GM12872 (cell line): ENCODE data around the gene BAG1.

Experiments used
- TF ChIP-seq, protein P1 (sequence below): IDR thresholded peaks from 3 replicates; pipeline ENCODE4 v1.5.1; 2011; ENCODE audit warnings: low read depth, mild to moderate bottlenecking, low read length, moderate library complexity; ENCODE audit not compliant: insufficient read depth

Gene BAG1

DNA sequence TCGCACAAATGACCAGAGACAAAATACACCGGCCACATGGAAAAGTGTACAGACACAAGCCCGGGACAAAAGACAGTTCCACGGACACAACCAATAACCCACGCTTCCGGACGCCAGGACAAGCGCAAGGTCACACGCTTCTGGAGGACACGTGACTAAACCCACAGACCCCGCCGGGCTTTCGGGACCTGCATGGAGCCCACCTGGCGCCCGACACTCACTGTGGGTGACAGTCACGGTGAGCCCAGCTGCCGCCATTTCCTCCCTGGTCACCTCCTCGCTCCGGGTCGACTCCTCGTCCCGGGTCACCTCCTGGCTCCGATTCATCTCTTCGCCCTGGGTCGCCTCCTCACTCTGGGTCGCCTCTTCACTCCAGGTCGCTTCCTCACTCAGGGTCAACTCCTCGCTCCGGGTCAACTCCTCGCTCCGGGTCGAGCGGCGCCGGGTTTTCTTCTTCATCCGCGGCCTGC is 470 bp downstream of the BAG1 start:
- TF ChIP-seq, protein P1, sequence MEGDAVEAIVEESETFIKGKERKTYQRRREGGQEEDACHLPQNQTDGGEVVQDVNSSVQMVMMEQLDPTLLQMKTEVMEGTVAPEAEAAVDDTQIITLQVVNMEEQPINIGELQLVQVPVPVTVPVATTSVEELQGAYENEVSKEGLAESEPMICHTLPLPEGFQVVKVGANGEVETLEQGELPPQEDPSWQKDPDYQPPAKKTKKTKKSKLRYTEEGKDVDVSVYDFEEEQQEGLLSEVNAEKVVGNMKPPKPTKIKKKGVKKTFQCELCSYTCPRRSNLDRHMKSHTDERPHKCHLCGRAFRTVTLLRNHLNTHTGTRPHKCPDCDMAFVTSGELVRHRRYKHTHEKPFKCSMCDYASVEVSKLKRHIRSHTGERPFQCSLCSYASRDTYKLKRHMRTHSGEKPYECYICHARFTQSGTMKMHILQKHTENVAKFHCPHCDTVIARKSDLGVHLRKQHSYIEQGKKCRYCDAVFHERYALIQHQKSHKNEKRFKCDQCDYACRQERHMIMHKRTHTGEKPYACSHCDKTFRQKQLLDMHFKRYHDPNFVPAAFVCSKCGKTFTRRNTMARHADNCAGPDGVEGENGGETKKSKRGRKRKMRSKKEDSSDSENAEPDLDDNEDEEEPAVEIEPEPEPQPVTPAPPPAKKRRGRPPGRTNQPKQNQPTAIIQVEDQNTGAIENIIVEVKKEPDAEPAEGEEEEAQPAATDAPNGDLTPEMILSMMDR, result no peak

DNA sequence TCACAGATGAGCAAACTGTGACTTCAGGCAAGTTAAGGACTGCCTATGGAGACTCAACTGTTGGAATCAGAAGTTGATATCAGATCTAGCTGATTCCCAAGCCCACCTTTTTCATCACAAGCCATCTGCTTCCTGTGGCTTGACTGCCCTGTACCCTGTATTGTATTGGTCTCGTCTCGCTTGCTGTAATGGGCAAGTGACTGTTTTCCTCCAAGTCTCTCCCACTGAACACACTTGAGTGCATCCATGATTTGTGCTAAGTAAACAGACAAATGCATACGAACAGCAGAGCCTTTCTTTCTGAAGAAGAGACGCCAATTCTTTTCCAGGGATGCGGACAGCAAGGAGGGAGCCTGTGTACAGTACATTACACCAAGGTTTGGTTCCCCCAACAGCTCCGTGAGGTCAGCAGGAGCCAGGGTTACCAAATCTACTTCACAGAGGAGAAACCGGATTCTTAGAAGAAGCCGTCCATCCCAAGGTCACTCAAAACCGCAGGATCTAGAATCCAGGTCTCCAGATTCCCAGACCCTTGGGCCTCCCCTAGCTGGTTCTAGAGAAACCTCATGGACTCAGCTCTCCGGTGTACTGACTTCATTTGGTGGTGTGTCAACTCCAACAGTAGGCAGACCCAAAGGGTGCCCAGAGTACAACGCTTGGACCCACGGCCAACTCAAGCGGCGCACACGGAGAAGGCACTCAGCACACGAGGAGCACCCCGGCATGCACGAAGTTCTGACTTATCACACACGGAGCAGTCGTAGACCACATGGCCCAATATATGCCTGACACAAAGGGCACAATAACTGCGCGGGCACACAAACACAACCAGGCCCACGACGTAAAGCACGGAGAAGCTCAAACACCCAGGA is 1.1 kb downstream of the BAG1 start:
- TF ChIP-seq, protein P1, result no peak

DNA sequence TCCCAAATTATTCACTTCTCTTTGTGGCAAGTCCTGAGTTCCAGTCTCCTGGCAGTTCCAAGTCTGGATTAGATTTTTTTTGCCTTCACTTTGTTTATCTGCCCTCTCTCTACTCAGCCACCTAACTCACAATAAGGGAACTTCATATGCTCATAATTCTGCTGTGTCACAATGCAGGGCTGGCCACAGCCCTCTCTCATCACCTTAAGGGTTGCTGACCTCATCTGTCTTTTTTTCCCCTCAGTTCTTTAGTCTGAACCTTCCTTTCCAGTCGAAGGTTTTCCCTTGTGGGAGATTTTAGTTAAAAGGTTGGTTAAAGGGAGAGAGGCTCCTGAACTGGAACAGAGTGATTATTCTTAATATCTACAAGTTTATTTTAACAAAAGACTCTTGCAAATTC is 4.1 kb downstream of the BAG1 start:
- TF ChIP-seq, protein P1, result no peak

DNA sequence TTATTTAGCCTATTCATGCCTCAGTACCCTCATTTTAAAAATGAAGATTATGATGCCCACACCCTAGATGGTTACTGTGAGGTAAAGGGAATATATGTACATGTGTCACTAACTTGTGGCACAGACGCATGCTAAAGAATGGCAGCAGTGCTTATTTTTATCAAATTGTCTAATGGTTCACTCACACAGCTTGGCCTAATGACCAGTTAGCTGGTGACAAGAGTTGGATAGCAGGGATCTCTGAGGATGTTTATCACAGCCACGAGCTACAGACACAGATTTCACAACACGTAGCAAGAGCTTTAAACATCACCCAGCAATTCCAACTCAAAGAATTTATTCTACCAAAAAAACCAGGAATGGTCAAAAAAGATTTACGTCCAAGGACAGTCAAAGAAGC is 7.2 kb downstream of the BAG1 start:
- TF ChIP-seq, protein P1, result no peak

DNA sequence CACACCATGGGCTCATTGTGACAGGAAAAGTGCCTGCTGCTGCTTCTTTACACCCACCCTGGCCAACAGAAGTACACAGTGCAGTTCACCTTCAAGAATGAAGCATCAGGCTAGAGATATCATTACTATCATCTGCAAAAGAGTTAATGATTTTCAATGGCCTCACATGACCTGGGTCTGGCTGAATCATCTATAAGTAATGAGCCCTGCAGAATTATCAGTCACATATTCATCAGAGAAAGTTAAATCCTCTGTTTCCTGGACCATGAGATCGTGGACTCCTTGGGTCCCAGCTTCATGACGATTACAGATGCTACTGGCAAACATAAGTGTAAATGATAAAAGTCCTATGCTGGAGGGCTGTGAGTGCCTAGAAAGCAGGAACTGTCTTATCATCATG is 8.3 kb downstream of the BAG1 start:
- TF ChIP-seq, protein P1, result no peak

DNA sequence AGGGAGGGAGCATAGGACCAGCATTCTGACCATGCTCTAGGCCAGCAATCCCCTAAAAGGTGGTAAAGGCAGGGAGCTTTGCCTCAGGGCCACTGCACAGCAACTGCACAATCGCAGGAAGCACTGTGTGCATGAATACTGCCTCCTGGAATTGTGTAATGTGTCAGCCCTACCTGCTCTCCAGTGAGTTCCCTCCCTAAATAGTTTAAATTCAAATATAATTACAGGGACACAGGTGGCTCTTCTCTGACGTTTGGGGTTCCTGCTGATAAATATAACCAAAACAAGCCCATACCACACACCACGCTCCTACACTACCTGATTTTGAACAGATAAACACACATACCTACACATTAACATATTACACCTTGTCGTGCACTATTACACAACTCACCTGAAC is 9.0 kb downstream of the BAG1 start:
- TF ChIP-seq, protein P1, result no peak

DNA sequence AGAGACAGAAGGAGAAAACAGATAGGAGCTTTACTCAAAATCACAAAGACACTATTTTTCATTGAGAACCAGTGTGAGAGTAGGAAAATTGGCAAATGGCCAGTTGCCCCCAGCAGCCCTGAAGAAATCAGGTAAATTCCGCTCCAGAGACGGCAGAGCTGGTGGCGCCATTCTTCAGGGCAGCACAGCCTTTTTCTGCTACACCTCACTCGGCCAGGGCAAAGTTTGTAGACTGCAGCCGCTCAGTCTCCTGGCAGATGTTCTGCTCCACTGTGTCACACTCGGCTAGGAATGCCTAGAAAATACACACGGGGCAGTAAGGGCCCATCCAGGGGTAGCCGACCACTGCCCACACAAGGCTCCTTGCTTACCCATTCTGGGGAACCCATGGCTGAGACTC is 9.5 kb downstream of the BAG1 start:
- TF ChIP-seq, protein P1, result no peak
